ENCODE results near the gene PPBP.
"Not testable (repeated sequence)": the region's sequence is repeated elsewhere in the genome, so short reads cannot be mapped to it uniquely, and the experiment has no call there.

The PPBP gene

DNA sequence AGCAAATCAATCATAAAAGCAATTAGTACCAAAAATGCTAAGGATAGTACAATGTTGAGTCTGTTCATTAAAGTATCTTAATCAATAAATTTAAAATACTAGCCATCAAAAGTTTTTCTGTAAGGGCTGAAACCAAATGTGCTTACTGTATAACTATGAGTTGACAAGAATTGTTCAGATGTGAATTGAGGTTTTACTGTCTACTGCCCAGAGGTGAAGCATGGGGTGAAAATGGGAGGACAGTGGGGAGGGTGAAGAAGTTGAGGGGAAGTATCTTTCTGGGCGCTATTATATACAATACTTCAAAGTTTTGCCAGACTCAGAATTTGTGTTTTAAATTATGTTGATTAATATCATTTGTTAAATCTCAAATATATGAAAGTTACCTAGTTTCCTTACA lies 4.1 kb upstream of the PPBP start:
- no peak for DNase-seq (ENCODE audit: low spot score)

DNA sequence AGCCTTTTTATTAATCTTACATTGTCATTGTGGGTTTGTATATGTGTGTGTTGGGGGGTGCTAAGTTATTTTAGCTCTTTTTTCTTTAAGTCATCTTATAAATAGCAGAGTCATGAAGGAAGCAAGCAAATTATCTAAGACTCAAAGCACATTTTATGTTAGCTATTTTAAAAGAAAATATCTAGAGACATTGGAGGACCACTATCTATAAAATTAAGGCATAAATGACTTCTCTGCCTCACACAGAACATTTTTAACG lies 3.7 kb upstream of the PPBP start:
- DNase-seq (ENCODE audit: low spot score), result no peak

DNA sequence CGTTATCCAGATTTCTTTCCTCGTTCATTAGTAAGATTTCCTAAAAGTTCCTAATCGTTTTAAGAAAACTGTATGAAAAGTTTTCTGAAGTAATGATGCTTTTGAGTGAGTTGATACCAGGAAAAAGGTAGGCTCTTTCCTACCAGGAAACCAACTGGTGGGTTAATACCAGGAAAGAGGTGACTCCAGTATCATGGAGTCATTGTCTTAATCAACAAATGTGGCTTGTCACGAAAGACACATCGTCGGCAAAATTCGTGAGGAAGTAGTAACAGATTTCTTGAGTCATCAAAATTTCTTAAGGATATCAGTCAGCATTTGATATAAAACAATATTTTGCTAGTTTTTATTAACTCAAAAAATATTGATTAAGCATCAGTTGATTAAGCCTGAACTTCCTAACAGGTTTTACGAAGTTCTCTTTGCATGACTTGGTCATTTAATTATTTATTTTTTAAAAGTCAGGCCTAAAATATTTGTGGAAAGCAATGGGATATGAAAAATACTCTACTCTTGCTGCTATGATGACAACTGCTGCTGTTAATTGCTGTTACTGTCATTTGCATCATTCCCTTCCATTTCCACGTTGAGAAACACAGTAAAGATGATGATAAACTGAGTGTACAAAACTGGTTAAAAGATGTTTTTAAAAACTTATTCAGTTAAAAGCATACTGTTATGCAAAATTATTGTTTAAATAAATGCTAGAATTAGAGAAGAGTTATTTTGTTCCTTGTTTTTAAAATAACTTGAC lies 3.2 kb upstream of the PPBP start:
- no peak for DNase-seq (ENCODE audit: low spot score)

DNA sequence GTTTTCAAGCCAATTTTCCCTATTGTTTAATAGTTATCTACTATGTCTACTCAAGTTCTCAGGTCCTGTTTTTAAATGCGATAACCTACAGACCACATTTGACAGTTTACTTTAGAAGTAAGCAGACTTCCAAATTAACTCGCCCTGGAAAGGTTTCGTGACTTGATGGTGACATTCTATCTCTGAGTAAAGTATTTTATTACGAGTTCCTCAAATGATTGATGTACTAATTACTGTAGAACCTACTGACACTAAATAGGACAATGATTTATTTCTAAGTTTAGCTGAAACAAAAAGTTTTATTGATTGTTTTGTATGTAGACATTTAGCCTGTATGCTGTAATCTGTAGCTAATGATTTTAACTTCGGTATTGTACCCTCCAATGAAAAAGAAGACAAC lies 1.9 kb upstream of the PPBP start:
- DNase-seq (ENCODE audit: low spot score), result no peak

DNA sequence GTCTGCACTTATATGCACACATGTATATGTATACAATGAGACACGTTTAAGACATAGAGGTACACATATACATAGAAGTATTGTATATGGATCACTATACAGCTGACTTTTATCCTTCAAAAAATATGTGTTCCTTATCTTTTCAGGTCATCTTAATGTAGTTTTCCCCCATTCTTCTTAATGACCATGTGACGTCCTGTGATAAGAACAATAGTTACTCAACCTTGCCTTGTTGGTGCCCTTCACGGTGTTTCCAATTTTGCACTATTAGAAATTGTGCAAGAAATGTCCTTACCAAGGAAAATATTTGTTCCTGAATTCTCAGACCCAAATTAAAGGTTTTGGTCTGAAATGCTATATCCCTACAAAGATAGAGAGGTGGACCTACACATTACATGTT lies 1.0 kb upstream of the PPBP start:
- DNase-seq (ENCODE audit: low spot score), result no peak

DNA sequence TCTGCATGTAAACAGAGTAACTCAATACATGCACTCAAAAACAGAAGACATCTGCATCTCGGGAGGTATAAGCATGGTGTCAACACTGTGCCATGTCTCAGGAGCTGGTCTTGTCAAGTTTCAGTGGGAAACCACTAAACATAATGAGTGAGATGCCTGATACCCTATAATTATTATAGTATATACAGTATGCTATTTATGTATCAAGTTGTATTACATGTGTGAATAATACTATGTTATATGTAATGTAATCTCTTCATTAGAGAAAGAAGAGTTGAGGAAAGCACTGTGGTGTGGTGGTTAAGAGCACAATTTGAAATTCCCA lies 2.5 kb downstream of the PPBP start:
- DNase-seq (ENCODE audit: low spot score), result no peak

DNA sequence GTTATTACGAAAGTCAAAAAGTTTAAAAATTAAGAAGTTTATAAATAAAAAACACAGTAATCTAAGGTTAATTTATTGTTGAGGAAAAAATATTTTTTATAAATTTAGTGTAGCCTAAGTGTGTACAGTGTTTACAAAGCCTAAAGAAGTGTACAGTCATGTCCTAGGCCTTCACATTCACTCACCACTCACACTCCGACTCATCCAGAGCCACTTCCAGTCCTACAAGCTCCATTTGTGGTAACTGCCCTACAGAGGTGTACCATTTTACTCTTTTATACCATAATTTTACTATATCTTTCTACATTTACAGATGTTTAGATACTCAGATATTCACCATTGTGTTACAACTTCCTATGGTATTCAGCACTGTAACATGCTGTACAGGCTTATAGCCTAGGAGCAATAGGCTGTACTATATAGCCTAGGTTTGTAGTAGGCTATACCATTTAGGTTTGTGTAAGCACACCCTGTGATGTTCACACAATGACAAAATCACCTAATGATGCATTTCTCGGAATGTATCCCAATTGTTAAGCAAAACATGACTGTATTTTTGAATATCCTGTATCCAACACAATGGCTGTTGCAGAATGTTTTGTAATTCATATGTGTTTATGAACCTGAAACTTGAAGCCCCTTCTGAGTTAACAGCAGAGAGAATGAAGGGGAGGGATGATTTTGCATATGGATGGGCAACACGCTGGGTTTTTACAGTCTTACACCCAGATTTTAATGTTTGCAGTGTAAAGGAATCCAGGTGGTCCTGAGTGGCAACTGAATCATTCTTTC lies 3.1 kb downstream of the PPBP start:
- no peak for DNase-seq (ENCODE audit: low spot score)

DNA sequence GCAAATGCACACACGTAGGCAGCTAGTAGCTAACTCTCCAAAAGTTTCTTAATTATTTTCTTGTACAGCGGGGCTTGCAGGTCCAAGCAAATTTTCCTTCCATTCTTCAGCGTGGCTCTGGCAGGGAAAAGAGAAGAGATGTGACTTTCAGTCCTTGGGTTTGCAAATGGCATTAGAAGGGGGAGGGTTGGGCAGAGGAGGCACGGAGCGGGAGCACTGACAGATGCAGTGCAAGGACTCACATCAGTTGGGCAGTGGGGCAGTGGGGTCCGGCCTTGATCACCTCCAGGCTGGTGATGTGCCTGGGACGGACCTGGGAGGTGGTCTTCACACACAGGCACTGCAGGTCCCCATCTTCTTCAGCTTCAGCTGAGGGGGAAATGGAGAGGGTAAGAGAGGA lies 6.8 kb downstream of the PPBP start:
- not testable (repeated sequence) for DNase-seq (ENCODE audit: low spot score)

DNA sequence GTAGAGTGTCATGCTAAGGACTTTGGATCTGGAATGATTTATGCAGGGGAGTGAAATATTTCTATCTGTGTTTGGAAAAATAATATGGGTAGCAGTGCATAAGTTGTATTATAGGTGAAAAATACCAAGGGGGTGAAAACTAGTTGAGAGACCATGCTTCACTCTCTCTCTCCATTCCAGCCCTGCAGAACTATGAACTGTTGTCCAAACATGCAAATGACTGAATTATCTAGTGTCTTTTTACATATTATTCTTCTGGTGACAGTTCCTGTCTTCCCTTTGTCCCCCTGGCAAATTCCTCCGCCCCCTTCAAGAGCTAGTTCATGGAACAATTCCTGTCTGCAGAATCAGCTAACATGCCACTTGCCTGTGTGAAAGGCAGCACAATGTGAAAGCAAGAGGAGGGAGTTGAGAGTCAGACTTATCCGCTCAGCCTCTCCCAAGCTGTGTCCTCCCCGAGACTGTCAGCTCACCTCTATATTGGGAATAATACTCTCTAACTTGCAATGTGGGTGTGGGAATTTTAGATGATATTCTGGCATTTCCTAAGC lies 8.5 kb downstream of the PPBP start:
- DNase-seq (ENCODE audit: low spot score), result no peak

DNA sequence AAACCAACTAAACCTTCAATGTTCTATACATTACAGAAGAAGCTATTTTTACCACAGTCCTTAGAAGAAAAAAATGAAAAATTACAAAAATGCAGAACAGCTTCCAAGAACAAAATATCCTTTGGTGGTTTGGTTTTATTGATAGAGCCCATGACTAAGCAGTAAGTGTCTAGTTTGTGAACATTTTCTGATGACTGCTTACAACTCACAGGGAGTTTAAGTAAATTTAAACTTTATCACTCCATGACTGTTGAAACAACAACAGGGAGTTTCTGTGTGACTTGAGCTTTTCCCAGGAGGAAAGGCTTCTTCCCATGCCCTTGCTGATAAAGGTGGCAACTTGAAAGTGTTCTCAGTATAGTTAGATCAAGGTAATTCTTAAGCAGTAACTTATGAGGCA lies 9.1 kb downstream of the PPBP start:
- peak; percentile 46 for DNase-seq (ENCODE audit: low spot score)

DNA sequence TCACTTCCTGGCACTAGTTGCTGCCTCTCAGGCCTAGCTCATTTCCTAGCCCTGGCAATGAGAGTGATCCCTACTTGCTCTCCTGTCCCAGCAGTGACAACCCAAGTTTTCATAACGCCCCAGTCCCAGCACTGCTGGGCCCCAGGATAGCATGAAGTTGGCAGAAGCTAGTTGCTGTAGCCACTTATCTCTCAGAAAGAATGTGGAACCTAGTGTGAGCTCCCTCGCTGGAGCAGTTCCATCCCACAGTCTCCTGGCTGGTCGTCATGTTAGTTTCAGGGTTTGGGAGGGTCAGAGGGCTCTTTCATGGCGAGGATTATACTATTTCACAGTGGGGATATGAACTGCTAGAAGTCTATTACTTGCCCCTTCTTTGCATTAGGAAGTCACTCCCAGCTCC lies 11.3 kb downstream of the PPBP start:
- peak; percentile 10 for DNase-seq (ENCODE audit: low spot score)

DNA sequence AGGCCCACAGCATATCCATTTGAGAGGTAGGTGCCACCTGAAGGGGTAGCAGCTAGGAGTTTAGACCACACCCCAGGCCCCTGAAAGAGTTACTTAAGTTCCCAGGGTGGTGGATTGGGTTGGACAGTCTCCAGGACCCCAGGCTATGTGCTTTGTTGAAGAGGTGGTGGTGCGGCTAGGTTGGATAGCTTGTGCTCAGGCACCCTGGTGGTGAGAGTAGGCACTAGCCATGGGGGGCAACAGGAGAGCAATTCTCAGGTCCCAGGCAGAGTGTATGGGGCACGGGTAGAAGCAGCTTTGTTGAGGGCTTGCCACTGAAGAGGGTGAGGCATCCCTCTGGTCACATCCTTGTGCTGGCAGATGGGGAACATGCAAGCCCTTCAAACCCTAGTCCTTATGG lies 11.8 kb downstream of the PPBP start:
- no peak for DNase-seq (ENCODE audit: low spot score)

DNA sequence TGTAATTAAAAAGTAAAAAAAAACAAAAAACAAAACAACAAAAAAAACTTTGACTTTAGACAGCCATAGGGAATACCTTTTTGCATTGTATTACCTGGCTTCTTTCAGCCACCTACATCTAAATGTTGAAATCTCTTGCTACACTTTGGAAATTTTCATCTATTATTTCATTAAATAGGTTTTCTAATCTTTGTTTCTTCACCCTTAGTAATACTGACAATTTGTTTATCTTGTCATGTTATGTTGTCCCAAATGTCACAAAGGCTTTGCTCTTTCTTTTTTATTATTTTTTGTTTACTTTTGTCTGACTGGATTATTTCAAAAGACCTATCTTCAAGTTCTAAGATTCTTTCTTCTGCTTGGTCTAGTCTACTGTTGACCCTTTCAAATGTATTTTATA lies 13.6 kb downstream of the PPBP start:
- DNase-seq (ENCODE audit: low spot score), result no peak

DNA sequence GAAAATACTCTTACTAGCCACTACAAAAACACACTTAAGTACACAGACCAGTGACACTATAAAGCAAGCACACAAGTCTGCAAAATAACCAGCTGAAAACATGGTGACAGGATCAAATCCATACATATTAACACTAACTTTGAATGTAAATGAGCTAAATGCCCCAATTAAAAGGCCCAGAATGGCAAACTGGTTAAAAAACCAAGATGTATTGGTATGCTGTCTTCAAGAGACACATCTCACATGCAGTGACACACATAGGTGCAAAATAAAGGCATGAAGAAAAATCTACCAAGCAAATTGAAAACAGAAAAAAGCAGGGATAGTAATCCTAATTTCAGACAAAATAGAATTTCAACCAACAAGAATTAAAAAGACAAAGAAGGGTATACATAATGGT lies 17.0 kb downstream of the PPBP start:
- DNase-seq (ENCODE audit: low spot score), result no peak

DNA sequence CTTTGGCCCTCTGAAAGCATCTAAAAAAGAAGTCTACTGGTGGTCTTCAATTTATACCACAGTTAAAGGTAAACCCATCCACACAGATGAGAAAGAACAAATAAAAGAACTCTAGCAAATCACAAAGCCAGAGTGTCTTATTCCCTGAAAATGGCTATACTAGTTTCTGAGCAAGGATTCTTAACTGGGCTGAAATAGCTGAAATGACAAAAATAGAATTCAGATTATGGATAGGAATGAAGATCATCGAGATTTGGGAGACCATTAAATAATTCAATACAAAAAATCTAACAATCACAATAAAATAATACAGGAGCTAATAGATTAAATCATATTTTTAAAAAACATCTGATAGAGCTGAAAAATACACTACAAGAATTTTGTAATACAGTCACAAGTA lies 18.0 kb downstream of the PPBP start:
- DNase-seq (ENCODE audit: low spot score), result no peak

DNA sequence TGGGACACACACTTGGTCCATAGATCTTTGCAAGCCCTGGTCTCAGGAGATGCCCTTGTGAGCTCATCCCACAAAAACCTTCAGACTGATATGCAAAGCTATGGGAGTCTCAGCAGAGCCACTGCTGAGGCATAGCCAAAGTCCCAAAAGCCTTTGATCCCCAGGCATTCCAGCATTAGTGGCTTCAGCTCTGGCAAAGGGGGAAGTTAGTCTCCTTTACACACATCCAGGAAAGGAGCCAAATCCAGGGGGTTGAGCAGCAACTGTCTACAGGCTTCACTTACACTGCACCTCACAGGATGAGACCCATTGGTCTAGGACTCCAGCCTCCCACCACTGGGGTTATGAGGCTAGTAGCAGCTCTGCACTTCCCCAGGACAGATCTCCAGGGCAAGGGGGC lies 20.1 kb downstream of the PPBP start:
- DNase-seq (ENCODE audit: low spot score), result no peak

DNA sequence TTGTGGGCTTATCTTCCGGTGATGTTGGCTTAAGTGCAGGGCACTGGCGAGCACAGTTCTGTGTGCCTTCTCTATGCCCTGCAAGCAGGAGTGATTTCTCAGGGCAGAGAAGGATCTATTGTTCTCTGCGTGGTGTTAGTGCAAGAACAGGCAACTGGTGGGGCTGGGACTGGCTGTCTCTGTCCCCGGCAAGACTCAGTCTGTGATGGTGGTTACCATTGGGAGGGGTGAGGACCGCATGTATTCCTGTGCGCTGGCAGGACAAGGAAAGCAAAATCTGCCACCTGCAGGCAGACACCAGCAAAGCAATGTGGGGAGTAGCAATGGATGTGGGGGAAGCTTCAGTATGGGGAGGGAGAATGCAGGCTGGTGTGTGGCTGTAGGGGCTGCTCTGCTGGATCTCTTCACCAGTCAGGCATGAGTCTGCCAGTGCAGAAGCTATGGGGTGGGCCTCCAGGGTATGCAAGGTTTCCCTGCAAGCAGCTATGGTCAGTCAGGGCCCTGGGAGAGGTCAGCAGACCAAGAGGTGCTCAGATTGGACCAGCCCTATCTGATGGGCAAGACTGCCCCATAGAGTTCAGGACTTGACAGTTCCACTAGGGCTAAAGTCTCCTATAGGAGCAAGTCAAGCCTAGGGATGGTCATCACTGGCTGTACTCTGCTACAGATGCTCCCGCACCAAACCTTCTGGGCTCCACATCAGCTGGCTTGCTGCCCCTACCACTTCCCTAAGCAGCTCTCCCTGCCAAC lies 23.0 kb downstream of the PPBP start:
- DNase-seq (ENCODE audit: low spot score), result peak; percentile 18

DNA sequence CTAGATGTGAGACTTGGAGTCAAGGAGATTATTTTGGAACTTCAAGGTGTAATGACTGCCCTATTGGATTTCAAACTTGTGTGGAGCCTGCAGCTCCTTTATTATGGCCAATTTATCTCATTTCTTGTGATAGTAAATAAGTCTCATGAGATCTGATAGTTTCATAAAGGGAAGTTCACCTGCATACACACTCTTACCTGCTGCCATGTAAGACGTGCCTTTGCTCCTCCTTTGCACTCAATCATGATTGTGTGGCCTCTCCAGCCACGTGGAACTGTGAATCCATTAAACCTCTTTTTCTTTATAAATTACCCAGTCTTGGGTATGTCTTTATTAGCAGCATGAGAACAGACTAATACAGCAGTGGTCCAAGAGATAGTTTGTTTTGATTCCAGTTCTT lies 25.3 kb downstream of the PPBP start:
- DNase-seq (ENCODE audit: low spot score), result no peak

DNA sequence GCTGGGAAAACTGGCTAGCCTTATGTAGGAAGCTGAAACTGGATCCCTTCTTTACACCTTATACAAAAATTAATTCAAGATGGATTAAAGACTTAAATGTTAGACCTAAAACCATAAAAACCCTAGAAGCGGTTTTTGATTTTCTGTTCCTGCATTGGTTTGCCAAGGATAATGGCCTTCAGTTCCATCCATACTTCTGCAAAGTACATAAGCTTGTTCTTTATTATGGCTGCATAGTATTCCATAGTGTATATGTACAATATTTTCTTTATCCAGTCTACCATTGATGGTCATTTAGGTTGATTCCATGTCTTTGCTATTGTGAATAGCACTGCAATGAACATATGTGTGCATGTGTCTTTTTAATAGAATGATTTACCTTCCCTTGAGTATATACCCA lies 28.9 kb downstream of the PPBP start:
- not testable (repeated sequence) for DNase-seq (ENCODE audit: low spot score)

DNA sequence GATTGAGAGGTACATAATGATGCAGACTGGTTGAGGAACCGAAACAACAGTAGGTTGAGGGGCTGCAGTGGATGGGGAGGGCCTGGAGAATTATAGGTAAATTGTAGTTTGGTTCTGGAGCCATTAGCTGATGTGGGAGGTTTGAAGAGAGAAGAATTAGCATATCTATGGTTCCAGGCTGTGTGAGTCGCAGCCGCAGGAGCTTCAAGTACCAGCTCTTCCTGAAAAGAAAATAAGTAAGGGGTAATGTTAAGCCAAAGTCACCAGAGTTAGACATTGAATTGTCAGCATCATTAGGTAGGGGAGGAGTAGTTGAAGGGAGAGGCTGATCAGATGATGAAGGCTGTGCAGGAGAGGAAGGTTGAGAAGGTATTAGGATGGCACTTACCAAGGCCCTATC lies 35.6 kb downstream of the PPBP start:
- DNase-seq (ENCODE audit: low spot score), result no peak

DNA sequence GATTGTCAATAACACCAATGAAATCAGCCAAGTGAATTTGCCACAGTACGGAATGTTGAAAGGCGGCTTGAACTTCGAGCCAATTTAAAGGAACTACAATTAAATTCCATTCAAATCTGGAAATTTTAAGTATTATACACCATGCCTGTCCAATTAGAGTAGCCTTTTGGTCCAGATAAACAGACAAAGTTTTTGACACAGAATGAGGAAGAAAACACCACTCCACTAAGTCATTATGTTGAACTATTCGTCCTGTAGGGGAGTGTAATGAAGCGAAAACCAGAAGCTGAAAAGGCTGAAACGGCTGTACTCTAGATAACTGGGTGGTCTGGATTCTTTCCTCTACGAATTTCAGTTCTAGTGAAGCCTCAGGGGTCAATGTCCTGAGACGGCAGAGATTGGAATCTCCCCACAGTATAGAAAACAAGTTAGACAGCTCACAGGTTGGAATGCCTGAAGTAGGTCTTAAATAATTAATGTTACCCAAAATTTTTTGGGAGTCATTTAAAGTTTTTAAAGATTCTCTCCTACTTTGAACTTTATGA lies 37.5 kb downstream of the PPBP start:
- not testable (repeated sequence) for DNase-seq (ENCODE audit: low spot score)

DNA sequence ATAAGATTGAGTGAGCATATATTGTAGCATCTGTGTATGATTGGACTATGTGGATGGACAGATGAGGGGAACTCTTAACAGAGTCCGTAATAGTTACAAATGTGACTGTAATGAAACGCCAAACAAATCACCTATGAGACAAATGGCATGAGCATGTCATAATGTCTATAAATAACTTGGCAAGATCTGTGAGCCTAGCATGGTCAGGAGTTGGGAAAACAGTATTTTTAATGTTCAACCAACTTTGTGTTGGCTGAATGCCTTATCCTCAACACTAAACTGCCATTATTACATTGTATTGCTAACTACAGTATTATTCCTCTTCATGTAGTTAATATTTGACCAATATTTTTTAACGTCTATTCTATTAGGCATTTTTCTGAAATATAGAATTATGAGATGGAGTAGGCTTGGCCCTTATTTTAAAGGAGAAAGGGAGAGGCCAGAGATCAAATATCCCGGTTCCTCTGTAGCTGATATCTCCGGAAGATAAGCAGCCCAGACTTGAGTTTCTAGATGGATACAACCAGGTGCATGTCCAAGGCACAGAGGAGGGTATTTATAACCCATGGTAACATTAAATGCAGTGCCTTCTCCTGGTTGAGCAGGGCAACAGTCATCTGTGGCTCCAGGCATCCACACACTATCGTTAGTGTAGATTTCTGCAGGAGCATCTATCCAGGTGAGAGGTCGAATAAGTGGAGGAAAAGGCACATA lies 38.8 kb downstream of the PPBP start:
- no peak for DNase-seq (ENCODE audit: low spot score)

Measured in AG08396 (cell line).